ENCODE measurements around the gene TMEM52. TPM values are rescaled to one million over a fixed set of nuclear protein-coding genes. Genes with fewer than 3 reads are reported as not detected.

TMEM52 gene
- total and polyA plus RNA-seq, 4 donors = 2.6 to 13.1 (median 3.0) TPM

GRCh38 chr1:1915911-1916840 is 2.9 kb downstream of the TMEM52 start:
- WGBS = 92% methylated on average over 23 of the region's 23 CpGs
- no peak overlapping the region for H3K9ac ChIP-seq (ENCODE audit: low read depth in 1 of 2, low read length in 2 of 2)
- DNase-seq (ENCODE audit: low spot score) = no peak
- H3K4me3 ChIP-seq (ENCODE audit: low read depth in 1 of 3, low read length in 3 of 3) = no peak overlapping the region
- H3K27me3 ChIP-seq (ENCODE audit: control insufficient read depth in 4 of 4, insufficient read depth in 4 of 4, low read length in 3 of 4) = no peaks in the 10 kb centered on the region
- no peaks in the 10 kb centered on the region for H3K36me3 ChIP-seq (ENCODE audit: control insufficient read depth in 4 of 4, insufficient read depth in 3 of 4, low read depth in 1 of 4, low read length in 3 of 4)
- H3K9me3 ChIP-seq (ENCODE audit: control insufficient read depth in 4 of 4, low read length in 3 of 4) = no peaks in the 10 kb centered on the region
- TF ChIP-seq MAX (IDR thresholded peaks at IDR 0.05) (no peak), NR2F2 (IDR thresholded peaks at IDR 0.05) (no peak), REST (IDR thresholded peaks at IDR 0.05) (no peak), RAD21 (IDR thresholded peaks at IDR 0.05) (no peak), RXRA (IDR thresholded peaks at IDR 0.05) (no peak), FOXA1 (IDR thresholded peaks at IDR 0.05) (no peak), EGR1 (IDR thresholded peaks at IDR 0.05; ENCODE audit: low read depth in 2 of 2) (no peak)
- H3K27ac ChIP-seq (ENCODE audit: low read depth in 1 of 2, low read length in 2 of 2) = no peak overlapping the region
- H3K4me1 ChIP-seq (ENCODE audit: control insufficient read depth in 4 of 4, insufficient read depth in 4 of 4, low read length in 3 of 4) = peaks cover 10 to 20% (median 16%) of the 10 kb centered on the region in 4 donors

- Histone ChIP-seq H3K9me3 (ENCODE audit: control insufficient read depth in 4 of 4, low read length in 3 of 4) (no peaks in the 10 kb centered on the region), H3K27ac (ENCODE audit: low read depth in 1 of 2, low read length in 2 of 2) (no peak within 1 kb of the TSS), H3K4me1 (ENCODE audit: control insufficient read depth in 4 of 4, insufficient read depth in 4 of 4, low read length in 3 of 4) (peaks cover 13 to 25% (median 17%) of the 10 kb centered on the region in 4 donors), H3K36me3 (ENCODE audit: control insufficient read depth in 4 of 4, insufficient read depth in 3 of 4, low read depth in 1 of 4, low read length in 3 of 4) (no peaks in the 10 kb centered on the region), H3K4me3 (ENCODE audit: low read depth in 1 of 3, low read length in 3 of 3) (no peak within 1 kb of the TSS), H3K9ac (ENCODE audit: low read depth in 1 of 2, low read length in 2 of 2) (no peak within 1 kb of the TSS), H3K27me3 (ENCODE audit: control insufficient read depth in 4 of 4, insufficient read depth in 4 of 4, low read length in 3 of 4) (no peaks in the 10 kb centered on the region)
- 87% methylated on average over 15 of the region's 15 CpGs for WGBS
- DNase-seq (ENCODE audit: low spot score) = no peak
- TF ChIP-seq HNF4G (IDR thresholded peaks at IDR 0.05) = no peak
- no peak for TF ChIP-seq FOXA2 (IDR thresholded peaks at IDR 0.05)
- TF ChIP-seq FOXA1 (IDR thresholded peaks at IDR 0.05) = no peak
- TF ChIP-seq GABPA (IDR thresholded peaks at IDR 0.05 in 1 of 2, conservative IDR thresholded peaks at IDR 0.05 in 1 of 2) = no peak
- no peak for TF ChIP-seq JUND (IDR thresholded peaks at IDR 0.05)
- no peak for TF ChIP-seq RAD21 (IDR thresholded peaks at IDR 0.05)
- no peak for TF ChIP-seq SP1 (IDR thresholded peaks at IDR 0.05)
- TF ChIP-seq REST (IDR thresholded peaks at IDR 0.05) = no peak
- no peak for TF ChIP-seq CTCF (IDR thresholded peaks at IDR 0.05; ENCODE audit: low read depth, low read length, missing input control)
- no peak for TF ChIP-seq ATF3 (IDR thresholded peaks at IDR 0.05)
- TF ChIP-seq ZBTB33 (IDR thresholded peaks at IDR 0.05) = no peak
- no peak for TF ChIP-seq YY1 (IDR thresholded peaks at IDR 0.05)
- no peak for TF ChIP-seq EGR1 (IDR thresholded peaks at IDR 0.05; ENCODE audit: low read depth in 2 of 2)
These were observed 3.9 kb downstream of the TMEM52 start, which contains the start of gene CALML6 for GRCh38 chr1:1914971-1915692. Gene CALML6, plus strand, starts transcription at chr1:1915260. Its CDS starts 21 bp downstream, at chr1:1915281.
